ENCODE results near the gene B4GALT2.

DNA sequence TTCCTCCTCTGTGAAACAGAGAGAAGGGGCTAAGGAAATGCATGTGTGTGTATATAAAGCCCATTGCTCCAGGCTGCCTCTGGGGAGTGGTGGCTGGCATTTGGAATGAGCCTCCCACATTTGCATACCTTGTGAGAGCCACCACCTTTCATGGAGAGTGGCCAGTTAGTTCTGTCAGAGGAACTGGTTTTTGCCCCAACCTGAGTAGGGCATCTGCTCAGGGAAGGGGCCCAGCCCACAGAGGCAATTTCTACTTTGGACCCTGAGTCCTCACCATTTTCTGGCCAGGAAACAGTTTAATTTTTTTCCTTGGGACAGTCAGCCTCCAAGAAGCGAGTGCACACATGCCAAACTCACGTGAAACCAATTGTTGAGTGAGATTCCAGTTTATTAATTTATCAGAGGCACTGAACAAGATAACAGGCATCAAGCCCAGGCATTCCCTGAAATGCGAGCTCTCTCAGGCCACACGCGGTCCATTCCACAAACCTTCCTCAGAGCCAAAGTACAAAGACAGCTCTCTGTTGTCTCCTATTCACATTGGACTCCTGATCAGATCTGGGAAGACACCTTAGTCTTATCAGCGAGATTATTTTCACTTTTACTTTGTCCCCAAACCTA lies 53.3 kb downstream of the B4GALT2 start:
- TF ChIP-seq, protein P1, sequence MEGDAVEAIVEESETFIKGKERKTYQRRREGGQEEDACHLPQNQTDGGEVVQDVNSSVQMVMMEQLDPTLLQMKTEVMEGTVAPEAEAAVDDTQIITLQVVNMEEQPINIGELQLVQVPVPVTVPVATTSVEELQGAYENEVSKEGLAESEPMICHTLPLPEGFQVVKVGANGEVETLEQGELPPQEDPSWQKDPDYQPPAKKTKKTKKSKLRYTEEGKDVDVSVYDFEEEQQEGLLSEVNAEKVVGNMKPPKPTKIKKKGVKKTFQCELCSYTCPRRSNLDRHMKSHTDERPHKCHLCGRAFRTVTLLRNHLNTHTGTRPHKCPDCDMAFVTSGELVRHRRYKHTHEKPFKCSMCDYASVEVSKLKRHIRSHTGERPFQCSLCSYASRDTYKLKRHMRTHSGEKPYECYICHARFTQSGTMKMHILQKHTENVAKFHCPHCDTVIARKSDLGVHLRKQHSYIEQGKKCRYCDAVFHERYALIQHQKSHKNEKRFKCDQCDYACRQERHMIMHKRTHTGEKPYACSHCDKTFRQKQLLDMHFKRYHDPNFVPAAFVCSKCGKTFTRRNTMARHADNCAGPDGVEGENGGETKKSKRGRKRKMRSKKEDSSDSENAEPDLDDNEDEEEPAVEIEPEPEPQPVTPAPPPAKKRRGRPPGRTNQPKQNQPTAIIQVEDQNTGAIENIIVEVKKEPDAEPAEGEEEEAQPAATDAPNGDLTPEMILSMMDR (IDR thresholded peaks at IDR 0.05; ENCODE audit: low read length), result no peak
- TF ChIP-seq EZH2phosphoT487 (IDR thresholded peaks at IDR 0.05; ENCODE audit: low read length) (no peak), EZH2 (optimal IDR thresholded peaks at IDR 0.05; ENCODE audit: low read depth, low read length) (no peak)

Measured in MM.1S (cell line).